B cell (primary cell): ENCODE measurements around the gene STAP2. TPM values are rescaled to one million over a fixed set of nuclear protein-coding genes. Genes with fewer than 3 reads are reported as not detected.
A peak's percentile ranks its signal among the peaks of the same experiment; 100 is the strongest.

Source experiments
- ATAC-seq: fragments of 200-7000 bp; cut with Tn5 transposase; one replicate; pipeline ENCODE4 v1.10.0; 2021; ENCODE audit warnings: low read depth, mild to moderate bottlenecking, moderate number of reproducible peaks, moderate library complexity
- CTCF ChIA-PET: fragments of 350-600 bp; sonication (Branson Sonifier 250); formaldehyde crosslinking; loops from one replicate; lab custom pipeline; 2021; ENCODE audit warnings: antibody characterized with exemption, inconsistent platforms; lab: Charles Lee
- POLR2A ChIA-PET: fragments of 350-600 bp; sonication (Branson Sonifier 250); formaldehyde crosslinking; loops from one replicate; lab custom pipeline; 2021; ENCODE audit warnings: antibody characterized with exemption; lab: Charles Lee
- DNase-seq: peaks from one replicate; pipeline ENCODE4 v3.0.0; 2013
- H2AFZ ChIP-seq: 2 replicates; pipeline ENCODE4 v1.6.1; 2012; ENCODE audit warnings: mild to moderate bottlenecking, low read depth, low read length; ENCODE audit not compliant: insufficient read depth, poor library complexity, severe bottlenecking
- H3K27ac ChIP-seq, 2 donors: 1 replicate in 1 of 2; 2 replicates in 1 of 2; pipeline ENCODE4 v1.5.1; 2012 to 2013; ENCODE audit warnings: low read length in 2 of 2, mild to moderate bottlenecking in 2 of 2, moderate library complexity in 1 of 2
- H3K27me3 ChIP-seq, 4 experiments: fragments of 200-600 bp in 1 of 4; sonication (generic) in 1 of 4; replicated peaks in 1 of 4; 1 replicate in 2 of 4; 2 replicates in 2 of 4; pipeline versions ENCODE4 v1.6.1 to v1.7.0; 2013 to 2016; ENCODE audit warnings: low read length in 3 of 4, mild to moderate bottlenecking in 2 of 4, mixed read lengths in 1 of 4, moderate library complexity in 1 of 4; ENCODE audit not compliant: insufficient read depth in 4 of 4, control insufficient read depth in 3 of 4; ENCODE audit errors: control extremely low read depth in 1 of 4
- H3K36me3 ChIP-seq, 2 experiments: replicated peaks in 1 of 2; 1 replicate in 1 of 2; 2 replicates in 1 of 2; pipeline versions ENCODE4 v1.6.1 to v1.7.1; 2013; ENCODE audit warnings: low read length in 1 of 2; ENCODE audit not compliant: insufficient read depth in 2 of 2, control insufficient read depth in 1 of 2; ENCODE audit errors: control extremely low read depth in 1 of 2, extremely low read depth in 1 of 2
- H3K4me1 ChIP-seq, 2 donors: fragments of 200-600 bp in 1 of 2; sonication (generic) in 1 of 2; 1 replicate in 1 of 2; 2 replicates in 1 of 2; pipeline versions ENCODE4 v1.5.1 to v1.6.1; 2013 to 2017; ENCODE audit warnings: low read length in 2 of 2; ENCODE audit not compliant: control insufficient read depth in 2 of 2, insufficient read depth in 2 of 2
- H3K4me2 ChIP-seq: replicated peaks from 2 replicates; pipeline ENCODE3; 2012; ENCODE audit warnings: mild to moderate bottlenecking, low read depth, low read length; ENCODE audit not compliant: poor library complexity, severe bottlenecking
- H3K4me3 ChIP-seq, 5 experiments: fragments of 200-600 bp in 1 of 5; sonication (generic) in 1 of 5; 1 replicate in 3 of 5; 2 replicates in 2 of 5; pipeline versions ENCODE4 v1.5.1 to v1.7.0; 2011 to 2016; ENCODE audit warnings: low read length in 4 of 5, mild to moderate bottlenecking in 4 of 5, low read depth in 2 of 5, control low read depth in 1 of 5, moderate library complexity in 1 of 5; ENCODE audit not compliant: insufficient read depth in 1 of 5; ENCODE audit errors: control extremely low read depth in 1 of 5, extremely low read depth in 1 of 5
- H3K79me2 ChIP-seq: fragments of 200-600 bp; sonication (generic); one replicate; pipeline ENCODE4 v1.6.0; 2016; ENCODE audit warnings: low read length; ENCODE audit not compliant: control insufficient read depth, insufficient read depth
- H3K9ac ChIP-seq: fragments of 200-600 bp; sonication (generic); 2 replicates; pipeline ENCODE4 v1.6.1; 2017; ENCODE audit warnings: mild to moderate bottlenecking, low read length, moderate library complexity
- H3K9me3 ChIP-seq, 3 donors: one replicate each; pipeline versions ENCODE4 v1.6.1 to v1.7.1; 2013; ENCODE audit warnings: low read length in 2 of 3; ENCODE audit not compliant: control insufficient read depth in 2 of 3, insufficient read depth in 1 of 3; ENCODE audit errors: control extremely low read depth in 1 of 3
- H4K20me1 ChIP-seq: 2 replicates; pipeline ENCODE4 v1.6.0; 2012; ENCODE audit warnings: mild to moderate bottlenecking, low read length; ENCODE audit not compliant: insufficient read depth, control insufficient read depth, poor library complexity, severe bottlenecking
- H3K27ac Mint-ChIP-seq: one replicate; pipeline ENCODE4 v1.8.0; 2021; ENCODE audit warnings: mixed read lengths
- H3K27me3 Mint-ChIP-seq: one replicate; pipeline ENCODE4 v1.8.0; 2021; ENCODE audit warnings: mixed read lengths
- H3K4me1 Mint-ChIP-seq: one replicate; pipeline ENCODE4 v1.8.0; 2021; ENCODE audit warnings: mixed read lengths
- H3K4me3 Mint-ChIP-seq: one replicate; pipeline ENCODE4 v1.8.0; 2021; ENCODE audit warnings: mixed read lengths
- H3K9me3 Mint-ChIP-seq: one replicate; pipeline ENCODE4 v1.8.0; 2022; ENCODE audit warnings: mixed read lengths; ENCODE audit not compliant: insufficient read depth
- EZH2 ChIP-seq: IDR thresholded peaks from 2 replicates; pipeline ENCODE4 v1.6.1; 2012; ENCODE audit warnings: borderline replicate concordance, low read depth, mild to moderate bottlenecking, moderate library complexity, low read length; ENCODE audit not compliant: insufficient read depth, poor library complexity, severe bottlenecking
- WGBS: methylation state at CpG from one replicate; pipeline ENCODE4 v1.1.5; 2013; ENCODE audit warnings: missing lambda C conversion rate; ENCODE audit not compliant: insufficient coverage; 5-methylcytosine and 5-hydroxymethylcytosine counted together
- intact Hi-C: fragments of 100-400 bp; cut with micrococcal nuclease; formaldehyde crosslinking; loops from one replicate; pipeline ENCODE4 v1.10.0; 2022
- polyA plus RNA-seq: library from polyadenylated mRNA; depleted of rRNA; stranded (reverse); fragments of >200 nt; gene quantifications from 2 replicates; pipeline ENCODE4 v1.2.3, GENCODE V29; 2012
- total RNA-seq, 2 donors: library from RNA; stranded (reverse); fragments of 120-200 nt in 1 of 2; gene quantifications; 1 replicate in 1 of 2; 2 replicates in 1 of 2; pipeline versions ENCODE4 v1.2.3 to v1.2.4, GENCODE V29; 2013 to 2022
- TF ChIP-seq, protein P1 (sequence below): fragments of 200-600 bp; IDR thresholded peaks from one replicate; pipeline ENCODE4 v1.8.0; 2022; ENCODE audit warnings: antibody characterized with exemption, mild to moderate bottlenecking

The STAP2 gene
- total and polyA plus RNA-seq, 2 donors (not counting 1 experiment from before 2014, with no cell fraction given) = 0.27 to 0.72 TPM

DNA sequence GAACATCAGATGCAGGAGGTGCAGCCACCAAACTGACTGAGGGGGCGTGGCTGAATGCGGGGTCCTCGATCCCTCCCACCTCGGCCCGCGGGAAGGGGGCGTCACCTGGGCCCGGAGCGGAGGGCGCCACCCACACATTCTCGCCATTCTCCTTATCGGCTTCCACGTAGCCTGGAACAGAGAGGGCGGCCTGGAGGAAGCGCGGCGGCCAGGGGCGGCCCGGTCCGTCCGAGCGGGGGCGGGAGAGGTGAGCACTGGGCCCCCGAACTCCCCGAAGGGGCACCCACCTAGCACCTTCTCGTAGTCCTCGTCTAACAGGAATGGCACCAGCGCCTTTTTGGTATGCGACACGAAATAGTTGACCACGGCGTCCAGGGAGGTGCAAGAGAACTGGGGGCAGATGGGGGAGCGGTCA is 11.8 kb downstream of the STAP2 start:
- peak overlapping the region; percentile 69 for H2AFZ ChIP-seq
- peak overlapping the region; percentile 32 for H3K9ac ChIP-seq
- POLR2A ChIA-PET = interaction anchor here (0.7 kb wide), 1 partner anchor 491 kb away, joined by 5 read pairs; no protein-coding TSS in a partner anchor
- TF ChIP-seq, protein P1, sequence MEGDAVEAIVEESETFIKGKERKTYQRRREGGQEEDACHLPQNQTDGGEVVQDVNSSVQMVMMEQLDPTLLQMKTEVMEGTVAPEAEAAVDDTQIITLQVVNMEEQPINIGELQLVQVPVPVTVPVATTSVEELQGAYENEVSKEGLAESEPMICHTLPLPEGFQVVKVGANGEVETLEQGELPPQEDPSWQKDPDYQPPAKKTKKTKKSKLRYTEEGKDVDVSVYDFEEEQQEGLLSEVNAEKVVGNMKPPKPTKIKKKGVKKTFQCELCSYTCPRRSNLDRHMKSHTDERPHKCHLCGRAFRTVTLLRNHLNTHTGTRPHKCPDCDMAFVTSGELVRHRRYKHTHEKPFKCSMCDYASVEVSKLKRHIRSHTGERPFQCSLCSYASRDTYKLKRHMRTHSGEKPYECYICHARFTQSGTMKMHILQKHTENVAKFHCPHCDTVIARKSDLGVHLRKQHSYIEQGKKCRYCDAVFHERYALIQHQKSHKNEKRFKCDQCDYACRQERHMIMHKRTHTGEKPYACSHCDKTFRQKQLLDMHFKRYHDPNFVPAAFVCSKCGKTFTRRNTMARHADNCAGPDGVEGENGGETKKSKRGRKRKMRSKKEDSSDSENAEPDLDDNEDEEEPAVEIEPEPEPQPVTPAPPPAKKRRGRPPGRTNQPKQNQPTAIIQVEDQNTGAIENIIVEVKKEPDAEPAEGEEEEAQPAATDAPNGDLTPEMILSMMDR = no peak
- TF ChIP-seq EZH2 = no peak
- H3K4me3 ChIP-seq = peak overlapping the region in 4 of 5 experiments; percentile 9 to 38 (median 32)
- no peak for ATAC-seq
- H3K27me3 ChIP-seq = peaks cover 0 to 11% (median 0%) of the 10 kb centered on the region in 4 experiments
- DNase-seq = peak; percentile 44
- peak overlapping the region; percentile 77 for H3K4me3 Mint-ChIP-seq
- no peak overlapping the region for H3K27ac Mint-ChIP-seq
- no peaks in the 10 kb centered on the region for H3K9me3 Mint-ChIP-seq
- intact Hi-C loops = loop anchor here (5.0 kb wide), 1 partner anchor 145 kb away; the partner anchor contains the start of gene HDGFL2
- H3K4me1 Mint-ChIP-seq = peaks cover 28% of the 10 kb centered on the region
- CTCF ChIA-PET = no interaction called here
- no peaks in the 10 kb centered on the region for H4K20me1 ChIP-seq
- WGBS = 8% methylated on average over 33 of the region's 33 CpGs
- H3K4me2 ChIP-seq = peak overlapping the region; percentile 74
- no peaks in the 10 kb centered on the region for H3K79me2 ChIP-seq
- no peak overlapping the region for H3K27ac ChIP-seq
- H3K36me3 ChIP-seq = no peaks in the 10 kb centered on the region
- peaks cover 18 to 31% of the 10 kb centered on the region in 2 donors for H3K4me1 ChIP-seq
- no peaks in the 10 kb centered on the region for H3K27me3 Mint-ChIP-seq
- H3K9me3 ChIP-seq = peaks cover 0 to 41% (median 0%) of the 10 kb centered on the region in 3 donors

DNA sequence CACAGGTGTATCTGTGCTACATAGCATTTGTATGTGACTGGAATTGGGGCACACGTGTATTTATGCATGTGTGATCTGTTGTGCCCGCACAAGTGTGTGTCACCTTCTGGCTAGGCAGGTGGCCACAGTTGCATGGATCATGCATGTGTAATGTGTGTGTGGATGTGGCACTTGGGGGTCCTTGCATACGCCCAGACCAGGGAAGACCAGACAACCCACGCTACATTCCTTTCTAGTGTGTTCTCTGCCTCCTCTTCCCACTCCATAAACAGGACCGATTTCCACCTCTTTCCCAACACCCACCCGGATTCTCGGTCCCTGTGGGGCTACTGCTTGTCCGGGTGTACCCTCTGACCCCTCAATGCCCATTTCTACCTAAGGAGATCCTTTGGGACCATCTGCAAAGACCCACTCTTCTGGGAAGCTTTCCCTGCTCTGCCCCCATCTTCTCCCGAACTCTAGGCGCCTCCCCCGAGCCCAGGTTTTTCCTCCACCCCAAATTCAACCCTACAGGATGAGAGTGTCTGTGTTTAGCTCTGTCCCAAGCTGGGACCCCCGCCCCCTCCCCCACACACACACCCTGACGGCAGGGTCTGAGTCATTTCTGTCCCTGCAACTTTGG is 12.3 kb downstream of the STAP2 start:
- TF ChIP-seq, protein P1 = no peak
- no peak for TF ChIP-seq EZH2
- Histone ChIP-seq H3K9ac (no peak overlapping the region), H3K27ac (no peak overlapping the region), H3K4me3 (peak overlapping the region in 1 of 5 experiments; percentile 37), H4K20me1 (no peaks in the 10 kb centered on the region), H3K79me2 (no peaks in the 10 kb centered on the region), H3K27me3 (peaks cover 0 to 11% (median 0%) of the 10 kb centered on the region in 4 experiments), H3K9me3 (peaks cover 0 to 44% (median 0%) of the 10 kb centered on the region in 3 donors), H2AFZ (peak overlapping the region; percentile 69), H3K4me1 (peaks cover 18 to 31% of the 10 kb centered on the region in 2 donors), H3K4me2 (peak overlapping the region; percentile 74), H3K36me3 (no peaks in the 10 kb centered on the region)
- Mint-ChIP-seq H3K27ac (peak overlapping the region; percentile 56), H3K27me3 (no peaks in the 10 kb centered on the region), H3K4me3 (peak overlapping the region; percentile 77), H3K9me3 (no peaks in the 10 kb centered on the region), H3K4me1 (peaks cover 28% of the 10 kb centered on the region)
- ChIA-PET POLR2A (interaction anchor here (0.7 kb wide), 1 partner anchor 492 kb away, joined by 5 read pairs; no protein-coding TSS in a partner anchor), CTCF (no interaction called here)
- 55% methylated on average over 11 of the region's 13 CpGs for WGBS
- DNase-seq (peak; percentile 31), ATAC-seq (no peak)
- intact Hi-C loops = loop anchor here (5.0 kb wide), 1 partner anchor 146 kb away; the partner anchor contains the start of gene HDGFL2
